Activated T-helper 1 cell treated with anti-CD3 and anti-CD28 coated beads, Interleukin-2, amount 50 U/mL, for 16 hours (primary cell): ENCODE data around the gene MORF4L1.

Source experiments
- DNase-seq, 2 donors: peaks; one replicate each; pipeline ENCODE4 v3.0.0-alpha.2; 2020; ENCODE audit warnings: low read depth in 1 of 2, low spot score in 1 of 2

The MORF4L1 gene

GRCh38 chr15:78944669-78945407, 72.1 kb downstream of the MORF4L1 start, which contains the start of gene CTSH:
Gene CTSH (minus strand): TSS chr15:78945046. CDS start chr15:78944981, 65 bp downstream.
- peak; percentile 40 to 47 for DNase-seq

GRCh38 chr15:78946493-78946892, 73.8 kb downstream of the MORF4L1 start:
- DNase-seq: no peak

GRCh38 chr15:78947506-78947905, 74.8 kb downstream of the MORF4L1 start:
- DNase-seq: no peak
